HG03342 (cell line): ENCODE results near the gene B3GAT1.

Source experiments
- ATAC-seq: cut with Tn5 transposase; IDR thresholded peaks from one replicate; pipeline ENCODE4 v1.9.1; 2021; ENCODE audit warnings: mild to moderate bottlenecking, moderate library complexity; ENCODE audit not compliant: unreplicated experiment

B3GAT1 gene

GRCh38 chr11:134340354-134340964 is 71.6 kb downstream of the B3GAT1 start:
- no peak for ATAC-seq

GRCh38 chr11:134339756-134340155 is 72.3 kb downstream of the B3GAT1 start:
- ATAC-seq: no peak

- ATAC-seq: no peak
Observed at GRCh38 chr11:134338654-134339053, 73.4 kb downstream of the B3GAT1 start.

- no peak for ATAC-seq
Observed at GRCh38 chr11:134338068-134338467, 74.0 kb downstream of the B3GAT1 start.

DNA sequence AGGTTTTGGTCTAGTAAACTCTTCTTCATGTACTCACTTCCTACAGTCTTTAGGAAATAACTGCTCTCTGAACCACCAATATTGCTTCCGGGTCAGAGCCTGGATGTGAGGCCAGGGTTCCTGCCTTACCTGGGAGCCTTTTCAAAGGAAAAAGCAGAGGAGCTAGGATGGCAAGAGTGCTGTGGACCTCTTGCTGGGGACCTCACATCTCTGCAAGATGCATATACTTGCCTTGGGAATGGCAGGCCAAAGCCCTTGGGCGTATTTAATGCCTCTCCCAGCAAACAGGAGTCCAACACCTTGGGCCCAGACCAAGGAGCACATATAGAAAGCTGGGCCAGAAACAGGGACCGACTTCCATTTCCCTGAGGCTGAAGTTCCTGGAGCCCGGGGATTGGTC is 75.0 kb downstream of the B3GAT1 start:
- no peak for ATAC-seq

GRCh38 chr11:134334796-134335571 is 77.1 kb downstream of the B3GAT1 start:
- no peak for ATAC-seq

DNA sequence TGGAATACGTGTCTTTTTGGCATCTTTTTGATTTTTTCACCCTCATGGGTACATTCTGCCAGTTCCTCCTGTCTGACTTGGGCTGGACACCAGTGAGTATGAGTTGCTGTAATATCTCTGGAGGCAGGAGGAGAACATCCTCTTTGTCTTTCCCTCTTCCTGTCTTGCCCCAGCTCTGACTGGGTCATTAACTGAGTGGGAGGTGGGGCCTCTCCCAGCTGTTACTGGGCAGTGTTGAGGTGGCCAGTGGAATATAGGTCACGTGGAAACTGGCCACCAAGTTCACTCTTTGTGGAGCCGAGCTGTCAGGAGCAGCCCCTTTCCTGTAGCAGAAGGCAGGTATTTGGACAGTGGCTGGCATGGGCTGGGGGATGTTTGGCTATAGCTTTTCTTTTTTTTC is 78.1 kb downstream of the B3GAT1 start:
- ATAC-seq: no peak

DNA sequence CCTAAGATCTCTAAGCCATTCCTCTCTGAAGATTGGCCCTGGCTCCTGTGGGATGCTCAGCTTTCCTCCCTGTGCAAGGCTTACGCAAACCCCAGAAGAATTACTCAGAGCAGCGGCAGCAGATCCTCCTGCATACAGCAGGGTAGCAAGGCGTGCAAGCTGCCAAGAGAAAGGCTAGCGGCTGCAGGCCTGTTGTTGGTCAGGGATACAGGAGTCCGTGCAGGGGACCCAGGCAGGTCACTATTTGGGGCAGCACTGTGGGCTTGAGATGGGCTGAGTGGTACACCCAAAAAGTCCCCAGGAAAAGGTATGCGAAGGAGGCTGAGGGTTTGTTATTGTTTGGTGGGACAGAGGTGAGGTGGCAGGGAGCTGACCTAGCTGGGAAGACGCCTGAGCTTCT is 78.7 kb downstream of the B3GAT1 start:
- no peak for ATAC-seq

- ATAC-seq: no peak
Observed at GRCh38 chr11:134332782-134333181, 79.3 kb downstream of the B3GAT1 start.

GRCh38 chr11:134332189-134332631 is 79.8 kb downstream of the B3GAT1 start:
- ATAC-seq: no peak

GRCh38 chr11:134331354-134332188 is 80.5 kb downstream of the B3GAT1 start, which contains the start of gene GLB1L2:
GLB1L2 (plus strand) TSS chr11:134331988; CDS start chr11:134332062, 74 bp downstream.
- ATAC-seq: peak; percentile 72

- ATAC-seq: no peak
Observed at GRCh38 chr11:134330611-134331353, 81.3 kb downstream of the B3GAT1 start.
